ENCODE results near the gene HIVEP3.
A peak's percentile ranks its signal among the peaks of the same experiment; 100 is the strongest.

The HIVEP3 gene

DNA sequence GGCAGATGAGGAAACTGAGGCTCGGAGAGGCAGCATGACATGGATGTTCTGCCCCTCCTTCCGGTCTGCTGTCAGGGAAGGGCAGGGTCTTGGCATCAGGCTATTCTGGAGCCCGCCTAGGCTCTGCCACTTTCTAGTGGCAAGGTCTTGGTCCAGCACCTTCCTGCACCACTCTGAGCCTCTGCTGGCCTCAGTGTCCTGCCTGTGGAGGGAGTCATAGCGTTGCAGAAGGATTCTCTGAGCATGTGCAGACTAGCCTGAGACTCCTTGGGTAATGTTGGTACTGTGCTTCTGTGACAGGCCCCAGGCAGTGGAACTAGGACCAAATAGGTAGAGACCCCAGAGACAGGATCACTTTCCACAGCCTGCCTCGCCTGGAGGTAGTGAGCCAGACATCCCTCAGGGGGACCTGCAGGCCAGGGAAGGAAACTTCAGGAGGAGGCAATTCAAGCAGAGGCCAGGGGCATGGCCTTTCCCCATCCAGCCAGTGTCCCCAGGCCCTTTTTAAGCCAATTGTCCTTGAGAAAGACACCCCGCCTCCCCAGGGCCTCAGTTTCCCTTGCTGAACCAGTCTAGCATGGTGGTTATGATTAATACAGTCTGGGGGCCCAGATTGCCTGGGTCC, 444.9 kb downstream of the HIVEP3 start:
- H3K4me3 ChIP-seq (ENCODE audit: low read length): no peak overlapping the region
- TF ChIP-seq, protein P1, sequence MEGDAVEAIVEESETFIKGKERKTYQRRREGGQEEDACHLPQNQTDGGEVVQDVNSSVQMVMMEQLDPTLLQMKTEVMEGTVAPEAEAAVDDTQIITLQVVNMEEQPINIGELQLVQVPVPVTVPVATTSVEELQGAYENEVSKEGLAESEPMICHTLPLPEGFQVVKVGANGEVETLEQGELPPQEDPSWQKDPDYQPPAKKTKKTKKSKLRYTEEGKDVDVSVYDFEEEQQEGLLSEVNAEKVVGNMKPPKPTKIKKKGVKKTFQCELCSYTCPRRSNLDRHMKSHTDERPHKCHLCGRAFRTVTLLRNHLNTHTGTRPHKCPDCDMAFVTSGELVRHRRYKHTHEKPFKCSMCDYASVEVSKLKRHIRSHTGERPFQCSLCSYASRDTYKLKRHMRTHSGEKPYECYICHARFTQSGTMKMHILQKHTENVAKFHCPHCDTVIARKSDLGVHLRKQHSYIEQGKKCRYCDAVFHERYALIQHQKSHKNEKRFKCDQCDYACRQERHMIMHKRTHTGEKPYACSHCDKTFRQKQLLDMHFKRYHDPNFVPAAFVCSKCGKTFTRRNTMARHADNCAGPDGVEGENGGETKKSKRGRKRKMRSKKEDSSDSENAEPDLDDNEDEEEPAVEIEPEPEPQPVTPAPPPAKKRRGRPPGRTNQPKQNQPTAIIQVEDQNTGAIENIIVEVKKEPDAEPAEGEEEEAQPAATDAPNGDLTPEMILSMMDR (IDR thresholded peaks at IDR 0.05; ENCODE audit: insufficient read depth, low read depth, low read length, missing control alignments): peak; percentile 43
- DNase-seq (ENCODE audit: low read depth): peak; percentile 74

DNA sequence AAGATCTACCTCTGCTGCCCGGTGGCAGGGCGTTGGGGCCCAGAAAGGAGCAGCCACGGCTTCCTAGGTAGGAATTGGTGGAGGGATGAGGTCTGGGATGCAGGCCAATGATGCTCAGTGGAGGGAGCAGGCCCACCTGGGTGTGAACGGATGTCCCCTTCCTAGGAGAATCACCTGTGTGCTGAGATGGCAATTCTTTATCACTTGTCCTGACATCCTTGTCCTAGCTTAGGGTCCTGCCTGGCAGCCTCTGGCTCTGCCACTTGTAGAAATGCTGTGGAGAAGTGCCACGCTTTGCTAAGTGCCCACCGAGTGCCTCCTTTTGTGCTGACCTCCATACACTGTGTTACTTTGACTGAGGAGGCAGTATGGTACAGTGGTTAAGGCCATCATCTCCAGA, 447.1 kb downstream of the HIVEP3 start:
- no peak for DNase-seq (ENCODE audit: low read depth)
- H3K4me3 ChIP-seq (ENCODE audit: low read length): no peak overlapping the region
- TF ChIP-seq, protein P1 (IDR thresholded peaks at IDR 0.05; ENCODE audit: insufficient read depth, low read depth, low read length, missing control alignments): no peak

DNA sequence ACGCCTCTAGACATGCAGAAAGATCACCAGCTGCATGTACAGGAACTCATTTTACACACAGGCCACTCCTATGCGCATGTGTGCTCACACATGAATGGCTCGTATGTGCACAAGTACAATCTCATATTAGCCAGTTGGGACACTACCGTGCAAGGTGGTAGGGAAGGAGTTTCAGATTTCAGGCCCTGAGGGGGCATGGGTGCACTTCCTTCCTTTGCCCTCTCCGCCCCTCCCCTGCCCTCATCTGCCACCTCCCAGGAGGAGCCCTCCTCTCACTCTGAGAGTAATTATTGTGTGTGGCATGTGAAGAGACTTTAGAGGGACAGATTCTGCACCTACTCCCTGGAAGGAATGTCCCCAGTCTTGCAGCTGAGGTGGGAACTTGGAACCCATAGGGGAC, 449.0 kb downstream of the HIVEP3 start:
- TF ChIP-seq, protein P1 (IDR thresholded peaks at IDR 0.05; ENCODE audit: insufficient read depth, low read depth, low read length, missing control alignments): no peak
- no peak for DNase-seq (ENCODE audit: low read depth)
- H3K4me3 ChIP-seq (ENCODE audit: low read length): no peak overlapping the region

DNA sequence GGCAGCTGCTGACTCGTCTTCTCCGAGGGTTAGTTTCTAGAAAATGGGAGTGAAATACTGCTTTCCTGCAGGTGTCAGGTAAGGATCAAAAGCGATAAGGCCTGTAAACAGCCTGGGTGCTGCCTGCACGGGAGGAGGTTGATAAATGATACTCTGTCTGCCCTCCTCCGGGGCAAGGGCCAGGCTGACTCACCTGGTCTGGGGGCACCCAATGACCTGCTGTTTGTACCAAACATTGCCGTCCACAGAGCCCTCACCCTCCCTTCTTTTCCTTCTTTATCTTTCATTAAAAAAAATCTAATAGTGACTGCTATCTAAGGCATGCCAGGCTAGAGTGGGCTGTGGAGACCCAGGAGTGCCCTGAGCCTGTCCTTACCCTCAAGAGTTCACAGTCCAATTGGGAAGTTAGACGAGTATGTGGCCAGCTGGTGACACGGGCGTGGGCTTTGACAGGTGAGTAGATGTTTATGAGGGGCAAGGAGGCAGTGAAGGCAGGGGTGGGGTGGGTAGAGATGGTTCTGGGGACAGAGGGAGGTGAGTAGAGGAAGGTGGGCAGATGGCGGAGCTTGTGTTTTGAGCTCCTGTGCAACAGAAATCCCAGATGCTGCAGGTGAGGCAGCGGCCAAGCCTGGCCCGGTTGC, 450.5 kb downstream of the HIVEP3 start:
- H3K4me3 ChIP-seq (ENCODE audit: low read length): no peak overlapping the region
- TF ChIP-seq, protein P1 (IDR thresholded peaks at IDR 0.05; ENCODE audit: insufficient read depth, low read depth, low read length, missing control alignments): no peak
- DNase-seq (ENCODE audit: low read depth): no peak

DNA sequence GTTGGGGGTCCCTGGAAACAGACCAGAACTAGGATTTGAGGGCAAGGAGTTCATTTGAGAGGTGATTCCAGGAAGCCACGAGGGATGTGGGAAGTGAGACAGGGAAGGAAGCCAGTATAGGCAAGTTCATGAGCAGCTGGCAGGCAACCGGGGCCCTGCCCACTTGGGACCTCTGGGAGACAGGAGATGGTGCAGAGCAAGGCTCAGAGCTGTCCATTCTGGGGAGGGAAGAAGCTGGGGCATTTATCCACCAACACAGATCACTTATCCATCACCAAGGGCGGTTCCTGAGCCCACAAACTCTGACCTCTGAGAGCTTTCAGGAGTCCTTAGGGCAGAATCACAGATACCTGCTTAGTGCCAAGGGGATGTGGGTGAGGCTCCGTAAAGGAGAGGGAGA, 451.0 kb downstream of the HIVEP3 start:
- TF ChIP-seq, protein P1 (IDR thresholded peaks at IDR 0.05; ENCODE audit: insufficient read depth, low read depth, low read length, missing control alignments): no peak
- no peak for DNase-seq (ENCODE audit: low read depth)
- H3K4me3 ChIP-seq (ENCODE audit: low read length): no peak overlapping the region

DNA sequence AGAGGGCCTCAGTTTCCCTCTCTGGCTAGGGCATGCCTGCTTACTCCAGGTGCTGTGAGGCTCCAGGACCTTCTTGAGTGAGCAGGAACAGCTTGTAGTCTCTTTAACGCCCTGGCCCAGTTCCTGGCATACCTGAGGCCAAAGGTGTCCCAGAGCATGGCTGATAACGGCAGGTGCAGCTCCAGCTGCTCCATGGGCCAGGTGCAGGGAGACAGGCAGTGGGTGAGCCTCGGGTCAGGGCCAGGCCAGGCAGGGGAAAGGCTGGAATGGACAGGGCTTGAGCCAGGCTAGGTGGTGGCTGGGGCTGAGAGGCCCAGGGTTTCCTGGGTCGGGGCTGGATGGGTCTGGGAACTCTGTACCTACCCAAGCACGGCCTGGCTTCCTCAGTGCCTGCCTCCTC, 452.6 kb downstream of the HIVEP3 start:
- TF ChIP-seq, protein P1 (IDR thresholded peaks at IDR 0.05; ENCODE audit: insufficient read depth, low read depth, low read length, missing control alignments): no peak
- no peak overlapping the region for H3K4me3 ChIP-seq (ENCODE audit: low read length)
- DNase-seq (ENCODE audit: low read depth): no peak

DNA sequence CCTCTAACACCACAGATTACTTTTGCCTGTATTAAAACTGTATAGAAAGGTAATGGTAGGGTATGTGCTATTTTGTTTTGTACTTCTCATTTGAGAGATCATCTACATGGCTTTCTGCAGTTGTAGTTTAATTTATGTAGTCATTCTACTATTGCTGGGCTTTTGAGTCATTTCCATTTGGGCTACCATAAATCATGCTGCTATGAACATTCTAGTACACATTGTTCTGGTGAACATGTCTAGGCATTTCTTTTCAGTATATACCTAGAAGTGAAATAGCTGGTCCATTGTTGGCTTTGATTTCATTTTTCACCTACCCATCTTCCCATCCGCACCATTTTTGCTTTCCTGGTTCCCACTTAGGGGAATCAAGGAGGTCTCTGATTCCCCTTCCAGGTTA, 453.0 kb downstream of the HIVEP3 start:
- H3K4me3 ChIP-seq (ENCODE audit: low read length): no peak overlapping the region
- peak; percentile 58 for DNase-seq (ENCODE audit: low read depth)
- TF ChIP-seq, protein P1 (IDR thresholded peaks at IDR 0.05; ENCODE audit: insufficient read depth, low read depth, low read length, missing control alignments): no peak

Data from epithelial cell of esophagus (primary cell).